ENCODE results near the gene ITGA8. TPM values are rescaled to one million over a fixed set of nuclear protein-coding genes. Genes with fewer than 3 reads are reported as not detected.

Gene ITGA8
- 42.4 TPM for total RNA-seq

DNA sequence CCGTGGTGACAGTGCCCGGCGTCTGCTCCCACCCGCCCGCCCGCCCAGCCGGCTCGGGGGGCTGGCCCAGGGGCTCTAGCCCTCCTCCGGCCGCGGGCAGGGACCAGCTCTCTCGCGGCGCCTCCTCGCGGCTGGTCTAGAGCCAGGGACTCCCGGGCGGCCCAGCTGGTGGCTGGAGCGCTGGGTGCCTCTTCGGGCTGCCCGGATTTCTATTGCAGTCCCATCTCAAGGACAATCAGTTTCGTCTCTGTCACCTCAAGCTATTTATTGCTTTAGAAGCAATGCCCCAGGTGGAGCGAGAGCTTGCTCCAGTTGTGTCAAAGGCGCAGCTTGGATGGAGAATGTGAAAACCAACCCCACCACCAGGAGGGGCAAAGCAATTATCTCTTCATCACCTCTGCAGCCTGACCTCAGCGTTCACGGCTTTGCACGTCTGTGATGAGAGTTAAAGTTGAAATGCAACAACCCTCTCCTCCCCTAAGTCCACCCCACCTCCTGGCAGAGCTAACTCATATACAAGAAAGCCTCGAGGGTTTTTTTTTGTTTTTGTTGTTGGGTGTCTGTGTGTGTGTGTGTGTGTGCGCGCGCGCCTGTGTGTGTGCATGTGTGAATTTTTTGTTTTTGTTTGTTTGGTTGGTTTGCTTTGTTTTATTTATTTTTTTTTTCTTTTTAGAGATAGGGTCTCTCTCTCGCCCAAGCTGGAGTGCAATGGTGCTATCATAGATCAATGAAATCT, at the start of gene ITGA8:
Gene ITGA8 (minus strand): TSS at position 24 of the 736 bp plus-strand sequence. CDS start 151 bp downstream, outside the sequence.

Other genes with a start within 250 kb of the ITGA8 start
- 65.4 TPM for gene MINDY3, start 140.6 kb upstream of the ITGA8 start, total RNA-seq

All from camera-type eye (tissue), 1 donor.